OCI-LY1 (cell line): Measurements from ENCODE around the gene CRTC3.

Experiments used
- H2AFZ ChIP-seq: fragments of 200-600 bp; sonication (generic), shearing (Covaris generic); 2 replicates; pipeline ENCODE4 v1.6.0; 2014; ENCODE audit warnings: antibody characterized with exemption, mild to moderate bottlenecking, low read length
- H3F3A ChIP-seq: fragments of 200-600 bp; sonication (generic), shearing (Covaris generic); 2 replicates; pipeline ENCODE4 v1.6.0; 2014; ENCODE audit warnings: mild to moderate bottlenecking, antibody characterized with exemption, low read length, moderate library complexity; ENCODE audit not compliant: insufficient read depth
- H3K27ac ChIP-seq: fragments of 200-600 bp; sonication (generic); 2 replicates; pipeline ENCODE4 v1.5.1; 2014; ENCODE audit warnings: low read length, mixed run types, mild to moderate bottlenecking, low read depth; ENCODE audit not compliant: poor library complexity, severe bottlenecking
- H3K27me3 ChIP-seq: fragments of 200-600 bp; sonication (generic); 2 replicates; pipeline ENCODE4 v1.6.0; 2014; ENCODE audit warnings: antibody characterized with exemption, mild to moderate bottlenecking, low read length, moderate library complexity; ENCODE audit not compliant: insufficient read depth
- H3K36me3 ChIP-seq: fragments of 200-600 bp; sonication (generic); 2 replicates; pipeline ENCODE4 v1.6.1; 2014; ENCODE audit warnings: mild to moderate bottlenecking, antibody characterized with exemption, low read length, moderate library complexity, mixed read lengths; ENCODE audit not compliant: insufficient read depth
- H3K4me1 ChIP-seq: fragments of 200-600 bp; sonication (generic); 2 replicates; pipeline ENCODE4 v1.5.1; 2014; ENCODE audit warnings: mild to moderate bottlenecking, low read length, moderate library complexity; ENCODE audit not compliant: insufficient read depth, severe bottlenecking
- H3K4me2 ChIP-seq: fragments of 200-600 bp; sonication (generic), shearing (Covaris generic); 2 replicates; pipeline ENCODE4 v1.6.1; 2014; ENCODE audit warnings: low read length
- H3K4me3 ChIP-seq: fragments of 200-600 bp; sonication (generic); 2 replicates; pipeline ENCODE4 v1.5.1; 2014; ENCODE audit warnings: low read length, low read depth, mild to moderate bottlenecking, mixed read lengths; ENCODE audit not compliant: poor library complexity, severe bottlenecking
- H3K79me2 ChIP-seq: fragments of 200-600 bp; shearing (Covaris generic); 2 replicates; pipeline ENCODE4 v1.6.1; 2016; ENCODE audit warnings: mixed run types, low read length, mixed read lengths; ENCODE audit not compliant: insufficient read depth
- H3K9ac ChIP-seq: fragments of 200-600 bp; sonication (generic), shearing (Covaris generic); 2 replicates; pipeline ENCODE4 v1.6.1; 2014; ENCODE audit warnings: mild to moderate bottlenecking, low read length, mixed read lengths
- H3K9me2 ChIP-seq: fragments of 200-600 bp; sonication (generic), shearing (Covaris generic); 2 replicates; pipeline ENCODE4 v1.6.1; 2014; ENCODE audit warnings: low read depth, mild to moderate bottlenecking, low read length, mixed read lengths
- H3K9me3 ChIP-seq: fragments of 200-600 bp; shearing (Covaris generic); 2 replicates; pipeline ENCODE4 v1.6.1; 2014; ENCODE audit warnings: low read length, mixed read lengths
- H4K20me1 ChIP-seq: fragments of 200-600 bp; sonication (generic), shearing (Covaris generic); 2 replicates; pipeline ENCODE4 v1.6.0; 2016; ENCODE audit warnings: mild to moderate bottlenecking, low read length; ENCODE audit not compliant: insufficient read depth
- EZH2 ChIP-seq: fragments of 200-600 bp; sonication (generic), shearing (Covaris generic); IDR thresholded peaks from 2 replicates; pipeline ENCODE4 v1.8.0; 2017; ENCODE audit warnings: borderline replicate concordance, mixed run types, mild to moderate bottlenecking, antibody characterized with exemption, low read length, moderate library complexity, mixed read lengths
- TF ChIP-seq, protein P1 (sequence below): fragments of 200-600 bp; sonication (generic), shearing (Covaris generic); IDR thresholded peaks from 2 replicates; pipeline ENCODE4 v1.5.1; 2017; ENCODE audit warnings: mild to moderate bottlenecking, antibody characterized with exemption, low read length, moderate library complexity, mixed read lengths

CRTC3 gene

GRCh38 chr15:90497376-90497775 lies 32.3 kb upstream of the CRTC3 start:
- H3K36me3 ChIP-seq, result peaks cover 77% of the 10 kb centered on the region
- no peaks in the 10 kb centered on the region for H3K9me3 ChIP-seq
- no peaks in the 10 kb centered on the region for H3K9me2 ChIP-seq
- no peaks in the 10 kb centered on the region for H3K4me1 ChIP-seq
- no peak overlapping the region for H3K9ac ChIP-seq
- H2AFZ ChIP-seq, result no peak overlapping the region
- H3K27me3 ChIP-seq, result no peaks in the 10 kb centered on the region
- no peaks in the 10 kb centered on the region for H4K20me1 ChIP-seq
- TF ChIP-seq EZH2, result no peak
- TF ChIP-seq, protein P1, sequence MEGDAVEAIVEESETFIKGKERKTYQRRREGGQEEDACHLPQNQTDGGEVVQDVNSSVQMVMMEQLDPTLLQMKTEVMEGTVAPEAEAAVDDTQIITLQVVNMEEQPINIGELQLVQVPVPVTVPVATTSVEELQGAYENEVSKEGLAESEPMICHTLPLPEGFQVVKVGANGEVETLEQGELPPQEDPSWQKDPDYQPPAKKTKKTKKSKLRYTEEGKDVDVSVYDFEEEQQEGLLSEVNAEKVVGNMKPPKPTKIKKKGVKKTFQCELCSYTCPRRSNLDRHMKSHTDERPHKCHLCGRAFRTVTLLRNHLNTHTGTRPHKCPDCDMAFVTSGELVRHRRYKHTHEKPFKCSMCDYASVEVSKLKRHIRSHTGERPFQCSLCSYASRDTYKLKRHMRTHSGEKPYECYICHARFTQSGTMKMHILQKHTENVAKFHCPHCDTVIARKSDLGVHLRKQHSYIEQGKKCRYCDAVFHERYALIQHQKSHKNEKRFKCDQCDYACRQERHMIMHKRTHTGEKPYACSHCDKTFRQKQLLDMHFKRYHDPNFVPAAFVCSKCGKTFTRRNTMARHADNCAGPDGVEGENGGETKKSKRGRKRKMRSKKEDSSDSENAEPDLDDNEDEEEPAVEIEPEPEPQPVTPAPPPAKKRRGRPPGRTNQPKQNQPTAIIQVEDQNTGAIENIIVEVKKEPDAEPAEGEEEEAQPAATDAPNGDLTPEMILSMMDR, result no peak
- no peak overlapping the region for H3K27ac ChIP-seq
- H3K4me2 ChIP-seq, result no peak overlapping the region
- H3K4me3 ChIP-seq, result no peak overlapping the region
- H3K79me2 ChIP-seq, result no peaks in the 10 kb centered on the region
- no peaks in the 10 kb centered on the region; the same call in 1 of the 2 replicates for H3F3A ChIP-seq

GRCh38 chr15:90497912-90498311 lies 31.8 kb upstream of the CRTC3 start:
- TF ChIP-seq, protein P1, result no peak
- TF ChIP-seq EZH2, result no peak

GRCh38 chr15:90500171-90500570 lies 29.6 kb upstream of the CRTC3 start:
- H3K36me3 ChIP-seq, result peaks cover 51% of the 10 kb centered on the region
- no peaks in the 10 kb centered on the region for H3K27me3 ChIP-seq
- H3K9me2 ChIP-seq, result no peaks in the 10 kb centered on the region
- no peaks in the 10 kb centered on the region for H3K79me2 ChIP-seq
- no peak overlapping the region for H3K4me3 ChIP-seq
- H3K4me1 ChIP-seq, result no peaks in the 10 kb centered on the region
- H3K9ac ChIP-seq, result no peak overlapping the region
- no peaks in the 10 kb centered on the region for H4K20me1 ChIP-seq
- no peaks in the 10 kb centered on the region for H3F3A ChIP-seq
- H2AFZ ChIP-seq, result no peak overlapping the region
- no peaks in the 10 kb centered on the region for H3K9me3 ChIP-seq
- H3K27ac ChIP-seq, result no peak overlapping the region
- H3K4me2 ChIP-seq, result no peak overlapping the region
- no peak for TF ChIP-seq EZH2
- TF ChIP-seq, protein P1, result no peak

More at GRCh38 chr15:90497912-90498311, 31.8 kb upstream of the CRTC3 start:
- Histone ChIP-seq H3K9me3 (no peaks in the 10 kb centered on the region), H3K9ac (no peak overlapping the region), H4K20me1 (no peaks in the 10 kb centered on the region), H3K4me1 (no peaks in the 10 kb centered on the region), H3K27ac (no peak overlapping the region), H3K4me2 (no peak overlapping the region), H2AFZ (no peak overlapping the region), H3K27me3 (no peaks in the 10 kb centered on the region), H3K4me3 (no peak overlapping the region), H3K79me2 (no peaks in the 10 kb centered on the region), H3K36me3 (peaks cover 72% of the 10 kb centered on the region), H3K9me2 (no peaks in the 10 kb centered on the region), H3F3A (no peaks in the 10 kb centered on the region; the same call in 1 of the 2 replicates)
